IPS-NIHi7 (cell line): ENCODE measurements around the gene AOAH.
"Not testable (repeated sequence)": the region's sequence is repeated elsewhere in the genome, so short reads cannot be mapped to it uniquely, and the experiment has no call there.

ENCODE experiments used
- DNase-seq: peaks from one replicate; pipeline ENCODE4 v3.0.0; 2012; ENCODE audit warnings: mixed read lengths; ENCODE audit errors: extremely low spot score

Gene AOAH

GRCh38 chr7:36469236-36469635, 255.1 kb downstream of the AOAH start:
- no peak for DNase-seq

- DNase-seq, result no peak
Observed at GRCh38 chr7:36468370-36469101, 255.8 kb downstream of the AOAH start.

GRCh38 chr7:36466001-36466400, 258.3 kb downstream of the AOAH start:
- not testable (repeated sequence) for DNase-seq

GRCh38 chr7:36464271-36464670, 260.0 kb downstream of the AOAH start:
- no peak for DNase-seq
